ENCODE measurements around the gene SMAD3. TPM values are rescaled to one million over a fixed set of nuclear protein-coding genes. Genes with fewer than 3 reads are reported as not detected.

Gene SMAD3
- total and polyA plus RNA-seq, 7 donors, result 2.9 to 47.6 (median 29.3) TPM

GRCh38 chr15:67109141-67110034 is 44.0 kb downstream of the SMAD3 start:
- peak; percentile 79 to 89 for DNase-seq
- Histone ChIP-seq H3K27me3 (ENCODE audit: insufficient read depth in 3 of 3, low read length in 2 of 3) (no peaks in the 10 kb centered on the region), H3K27ac (peak overlapping the region; percentile 90), H3K36me3 (ENCODE audit: insufficient read depth in 1 of 2, low read depth in 1 of 2) (no peaks in the 10 kb centered on the region), H3K4me1 (peaks cover 79% of the 10 kb centered on the region), H3K4me3 (no peak overlapping the region), H3K9me3 (peaks cover 8% of the 10 kb centered on the region)
- peak in 2 of 4 donors; percentile 11 to 23 for ATAC-seq
- intact Hi-C loops (cut with DNase I), result loop anchor here in 1 of 2 donors (5.0 kb wide), 1 partner anchor 48 kb away; no protein-coding TSS in a partner anchor
- TF ChIP-seq CTCF (IDR thresholded peaks at IDR 0.05), result no peak
- 54 to 73% (median 59%) methylated on average over 18 of the region's 18 CpGs for WGBS, 3 donors

GRCh38 chr15:67110361-67110781 is 45.0 kb downstream of the SMAD3 start:
- H3K27ac ChIP-seq, result peak overlapping the region; percentile 90
- ATAC-seq (no peak), DNase-seq (no peak)
- H3K27me3 ChIP-seq (ENCODE audit: insufficient read depth in 3 of 3, low read length in 2 of 3), result no peaks in the 10 kb centered on the region
- peaks cover 79% of the 10 kb centered on the region for H3K4me1 ChIP-seq
- H3K4me3 ChIP-seq, result no peak overlapping the region
- intact Hi-C loops (cut with DNase I), result loop anchor here in 1 of 2 donors (5.0 kb wide), 1 partner anchor 47 kb away; no protein-coding TSS in a partner anchor
- no peaks in the 10 kb centered on the region for H3K36me3 ChIP-seq (ENCODE audit: insufficient read depth in 1 of 2, low read depth in 1 of 2)
- H3K9me3 ChIP-seq, result peaks cover 8% of the 10 kb centered on the region
- 89 to 94% (median 91%) methylated on average over 5 of the region's 5 CpGs for WGBS, 3 donors
- TF ChIP-seq CTCF (IDR thresholded peaks at IDR 0.05), result no peak

- TF ChIP-seq CTCF (IDR thresholded peaks at IDR 0.05), result no peak
- H3K36me3 ChIP-seq (ENCODE audit: insufficient read depth in 1 of 2, low read depth in 1 of 2), result no peaks in the 10 kb centered on the region
- intact Hi-C loops (cut with DNase I), result loop anchor here in 1 of 2 donors (5.0 kb wide), 1 partner anchor 46 kb away; no protein-coding TSS in a partner anchor
- WGBS, 3 donors, result 96 to 100% (median 100%) methylated on average over 2 of the region's 2 CpGs
- H3K27ac ChIP-seq, result peak overlapping the region; percentile 90
- H3K27me3 ChIP-seq (ENCODE audit: insufficient read depth in 3 of 3, low read length in 2 of 3), result no peaks in the 10 kb centered on the region
- no peak overlapping the region for H3K4me3 ChIP-seq
- DNase-seq, result no peak
- H3K4me1 ChIP-seq, result peaks cover 79% of the 10 kb centered on the region
- no peak for ATAC-seq
- H3K9me3 ChIP-seq, result peaks cover 8% of the 10 kb centered on the region
These were observed 45.8 kb downstream of the SMAD3 start for GRCh38 chr15:67110958-67111864.

- DNase-seq, result no peak
- no peak for TF ChIP-seq CTCF (IDR thresholded peaks at IDR 0.05)
- WGBS, 3 donors, result 86 to 94% (median 88%) methylated on average over 8 of the region's 8 CpGs
- Histone ChIP-seq H3K9me3 (peaks cover 8% of the 10 kb centered on the region), H3K4me3 (no peak overlapping the region), H3K36me3 (ENCODE audit: insufficient read depth in 1 of 2, low read depth in 1 of 2) (no peaks in the 10 kb centered on the region), H3K27me3 (ENCODE audit: insufficient read depth in 3 of 3, low read length in 2 of 3) (no peaks in the 10 kb centered on the region), H3K27ac (peak overlapping the region; percentile 90), H3K4me1 (peaks cover 74% of the 10 kb centered on the region)
- no peak for ATAC-seq
- intact Hi-C loops (cut with DNase I), result loop anchor here in 1 of 2 donors (5.0 kb wide), 1 partner anchor 43 kb away; no protein-coding TSS in a partner anchor
These were observed 48.6 kb downstream of the SMAD3 start for GRCh38 chr15:67114046-67114445.
